HG02943 (cell line): Measurements from ENCODE around the gene MYO16.

Source experiments
- ATAC-seq: cut with Tn5 transposase; IDR thresholded peaks from one replicate; pipeline ENCODE4 v1.9.1; 2021; ENCODE audit warnings: mild to moderate bottlenecking, low read depth, moderate library complexity; ENCODE audit not compliant: unreplicated experiment

MYO16 gene

DNA sequence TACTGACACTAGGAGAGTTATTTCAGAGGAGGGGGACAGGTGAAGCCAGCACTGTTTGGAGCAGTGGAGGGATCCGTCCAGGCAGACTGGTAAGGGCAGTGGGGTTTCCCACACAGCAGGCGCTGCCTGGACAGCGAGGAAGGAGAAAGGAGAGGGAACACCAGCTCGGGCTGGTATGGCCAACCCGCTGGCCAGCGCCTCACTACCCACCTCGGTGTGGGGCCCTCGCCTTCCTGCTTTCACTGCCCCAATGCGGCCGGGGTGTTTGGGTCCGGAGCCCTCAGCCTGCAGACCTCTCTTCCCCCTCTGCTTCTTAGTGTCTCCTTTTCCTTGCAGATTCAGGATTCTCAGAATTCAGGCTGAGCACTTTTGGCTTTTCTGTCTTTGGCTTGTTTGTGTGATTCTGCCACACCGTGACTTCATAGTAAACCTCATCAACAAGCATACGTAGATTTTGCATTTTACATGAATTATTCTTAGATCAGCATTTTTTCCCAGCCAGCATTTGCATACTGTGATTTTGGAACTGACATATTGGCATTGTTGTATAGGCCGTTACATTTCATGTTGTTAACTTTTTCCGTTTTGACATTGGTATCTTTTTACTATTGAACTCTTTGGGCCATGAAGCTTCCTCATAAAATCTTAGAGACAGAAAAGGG is 294.1 kb downstream of the MYO16 start:
- no peak for ATAC-seq

- ATAC-seq = no peak
These were observed 294.7 kb downstream of the MYO16 start for GRCh38 chr13:108924134-108924533.

DNA sequence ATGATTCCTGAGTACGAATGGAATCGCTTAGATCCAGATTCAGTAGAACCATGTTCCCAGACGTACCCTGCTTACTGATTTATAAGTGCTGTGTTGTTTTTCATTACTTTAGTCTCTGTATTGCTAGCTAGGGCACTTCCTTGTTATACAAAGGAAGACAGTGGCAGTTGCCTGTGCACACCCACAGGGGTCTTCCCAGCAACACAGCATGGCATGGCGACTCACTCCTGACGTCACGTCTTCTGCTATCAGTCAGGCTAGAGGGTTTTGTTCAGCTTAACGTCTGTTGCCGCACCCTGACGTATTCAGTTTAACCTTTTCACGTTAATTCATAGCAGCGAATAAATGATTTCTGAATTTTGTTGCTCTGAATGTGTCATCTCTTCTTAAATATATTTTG is 295.1 kb downstream of the MYO16 start:
- no peak for ATAC-seq

DNA sequence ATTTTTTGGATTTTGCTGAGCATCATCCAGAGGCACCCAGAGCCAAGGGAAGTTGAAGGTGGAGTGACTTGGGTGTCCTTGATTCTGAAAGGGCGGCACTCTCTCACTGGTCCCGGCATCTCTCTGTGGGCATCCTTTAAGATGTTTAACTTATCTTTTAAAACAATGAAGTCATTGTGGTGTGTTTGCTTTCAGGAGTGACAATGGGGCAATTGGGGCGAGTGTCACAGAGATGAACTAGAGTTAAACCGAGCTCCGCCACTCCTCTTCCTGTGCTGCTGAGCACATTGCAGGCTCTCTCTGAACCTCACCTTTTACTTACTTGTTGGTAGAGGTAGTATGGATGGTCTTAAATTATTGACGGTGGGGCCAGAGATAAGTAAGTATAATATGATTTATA is 295.7 kb downstream of the MYO16 start:
- ATAC-seq = no peak

- no peak for ATAC-seq
These were observed 297.5 kb downstream of the MYO16 start for GRCh38 chr13:108926862-108927261.

DNA sequence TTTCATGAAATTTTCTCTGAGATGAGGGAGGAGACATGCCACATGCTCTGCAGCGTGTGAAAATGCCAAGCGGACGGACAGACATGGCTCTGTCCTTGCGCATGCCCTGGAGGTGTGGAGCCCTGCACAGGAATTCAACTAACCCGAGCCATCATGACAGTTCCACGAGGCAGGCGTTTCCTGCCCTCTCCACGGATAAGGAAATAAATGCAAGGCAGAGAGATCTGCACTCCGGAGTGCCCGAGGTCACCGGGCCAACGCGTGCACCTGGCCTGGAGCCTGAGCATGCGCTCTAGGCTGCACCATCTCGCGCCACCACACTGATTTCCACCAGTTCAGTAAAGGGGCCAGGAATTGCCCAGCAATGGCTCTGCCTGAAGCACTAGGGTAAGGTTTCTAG is 298.2 kb downstream of the MYO16 start:
- ATAC-seq = no peak

DNA sequence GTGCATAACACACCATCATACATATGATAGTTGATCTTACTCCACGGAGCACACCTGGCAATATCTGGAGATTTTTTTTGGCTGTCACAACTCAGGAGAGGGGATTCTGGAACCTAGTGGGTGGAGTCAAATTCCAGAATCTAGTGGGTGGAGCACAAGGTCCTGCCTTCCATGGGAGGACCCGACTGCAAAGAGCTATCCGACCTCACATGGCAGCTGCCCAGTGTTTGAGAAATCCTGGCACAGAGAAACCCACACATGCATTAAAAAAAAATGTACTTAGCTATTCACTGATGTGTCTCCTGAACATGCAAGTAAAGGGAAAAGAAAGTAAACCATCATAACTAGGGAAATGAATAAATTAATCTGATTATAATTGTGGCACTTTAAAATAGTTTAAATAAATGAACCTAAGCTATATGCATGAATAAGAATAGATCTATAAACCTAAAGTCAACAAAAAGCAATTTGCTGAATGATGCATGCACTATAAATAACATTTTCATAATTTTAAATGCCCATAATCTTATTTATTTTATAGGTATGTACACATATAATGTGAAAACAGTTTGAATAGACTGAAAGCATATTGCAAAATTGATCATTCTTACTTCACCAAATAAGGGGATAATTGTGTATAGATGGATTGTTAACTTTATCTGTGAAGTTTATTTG is 300.3 kb downstream of the MYO16 start:
- ATAC-seq = no peak

- no peak for ATAC-seq
These were observed 302.8 kb downstream of the MYO16 start for GRCh38 chr13:108932196-108932595.

DNA sequence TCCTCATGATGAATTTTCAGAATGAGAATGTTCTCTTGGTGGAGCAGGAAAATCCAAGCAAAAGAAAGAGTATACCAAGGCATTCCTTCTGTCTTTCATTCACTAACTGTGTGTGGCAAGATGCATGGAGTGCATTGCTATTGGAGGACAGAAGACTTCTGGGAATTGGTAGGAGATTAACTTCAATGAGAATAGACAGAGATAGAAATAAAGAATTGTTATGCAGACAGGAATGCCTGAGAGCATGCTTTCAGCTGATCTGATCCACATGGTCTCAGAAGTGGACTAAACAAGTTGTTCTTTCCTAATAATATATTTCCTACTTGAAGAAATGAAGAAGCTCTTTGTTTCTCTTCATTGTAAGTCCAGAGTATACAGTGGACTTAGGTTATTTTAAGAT is 303.6 kb downstream of the MYO16 start:
- ATAC-seq = no peak

GRCh38 chr13:108938155-108938554 is 308.7 kb downstream of the MYO16 start:
- no peak for ATAC-seq

GRCh38 chr13:108940121-108940520 is 310.7 kb downstream of the MYO16 start:
- ATAC-seq = no peak

DNA sequence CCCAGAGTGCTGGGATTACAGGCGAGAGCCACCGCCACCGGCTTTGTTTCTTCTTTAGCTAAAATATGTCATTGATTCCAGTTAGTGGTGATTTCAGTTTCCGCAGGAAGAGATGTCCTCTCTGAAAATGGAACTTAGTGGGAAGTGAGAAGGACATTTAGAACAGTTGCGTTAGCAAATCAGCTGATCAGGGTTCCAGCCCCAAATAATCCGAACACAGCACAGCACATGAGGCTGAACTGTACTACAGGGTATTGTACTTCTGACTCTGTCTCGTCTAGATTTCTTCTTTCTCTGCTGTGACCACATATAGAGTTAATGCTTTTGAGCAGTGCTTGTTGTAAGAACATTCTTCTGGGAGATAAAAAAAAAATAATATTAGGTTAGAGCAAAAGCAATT is 314.4 kb downstream of the MYO16 start:
- no peak for ATAC-seq

DNA sequence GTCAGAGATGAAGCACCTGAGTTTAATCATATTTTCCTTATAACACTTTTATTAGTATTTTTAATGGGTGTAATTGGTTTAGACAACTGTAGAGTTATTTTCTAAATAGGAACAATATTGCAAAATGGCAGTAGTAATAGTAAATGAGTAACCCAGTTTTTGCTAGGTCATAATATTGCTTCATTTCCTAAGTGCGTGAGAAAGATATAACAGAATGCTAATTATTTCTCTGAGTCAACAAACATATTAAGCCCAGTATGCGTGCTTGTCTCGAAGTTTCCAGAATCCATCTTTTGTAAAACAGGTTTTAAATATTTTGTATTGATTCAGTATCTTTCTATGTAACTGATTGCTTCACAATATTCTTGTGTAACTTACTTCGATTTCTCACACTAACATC is 315.3 kb downstream of the MYO16 start:
- no peak for ATAC-seq

- no peak for ATAC-seq
These were observed 318.2 kb downstream of the MYO16 start for GRCh38 chr13:108947551-108948030.

- ATAC-seq = no peak
These were observed 318.9 kb downstream of the MYO16 start for GRCh38 chr13:108948251-108948671.

DNA sequence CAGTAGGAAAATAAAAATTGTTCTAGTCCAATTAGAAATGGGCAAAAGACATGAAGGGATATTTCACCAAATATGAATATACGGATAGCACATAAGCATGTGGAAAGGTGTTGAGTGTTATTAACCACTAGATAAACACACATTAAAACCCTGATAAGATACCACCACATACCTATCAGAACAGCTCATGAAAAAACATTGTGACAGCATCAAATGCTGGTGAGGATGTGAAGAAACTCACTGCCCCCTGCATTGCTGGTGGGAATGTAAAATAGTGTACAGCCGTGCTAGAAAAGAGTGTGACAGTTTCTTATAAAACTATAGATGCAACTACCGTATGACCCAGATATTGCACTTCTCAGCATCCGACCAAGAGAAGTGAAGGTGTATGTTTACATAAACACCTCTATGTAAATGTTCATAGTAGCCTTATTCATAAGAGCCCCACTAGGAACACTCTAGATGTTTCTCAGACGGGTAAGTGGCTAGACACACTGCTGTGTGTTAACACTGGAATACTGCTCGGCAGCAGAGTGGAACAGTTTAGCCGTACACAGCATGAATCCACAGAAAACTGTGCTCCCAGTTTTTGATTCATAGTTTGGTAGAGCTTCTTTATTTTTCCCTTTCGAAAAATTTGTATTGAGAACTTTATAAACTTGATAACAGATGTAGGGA is 321.1 kb downstream of the MYO16 start:
- ATAC-seq = no peak

DNA sequence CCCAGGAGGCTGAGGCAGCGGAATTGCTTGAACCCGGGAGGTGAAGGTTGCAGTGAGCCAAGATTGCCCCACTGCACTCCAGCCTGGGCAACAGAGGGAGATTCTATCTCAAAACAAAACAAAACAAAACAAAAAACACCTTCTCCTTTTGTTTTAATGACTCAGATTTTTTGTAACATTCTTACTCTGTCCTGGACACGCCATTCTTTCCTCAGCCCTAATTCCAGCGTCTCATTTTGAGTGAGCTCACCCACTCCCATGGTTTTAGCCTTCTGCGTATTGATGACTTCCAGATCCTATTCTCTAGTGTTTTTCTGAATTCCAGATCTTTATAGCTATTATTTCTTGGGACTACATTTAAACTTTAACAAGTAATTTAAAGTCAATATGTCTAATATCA is 326.3 kb downstream of the MYO16 start:
- ATAC-seq = no peak

GRCh38 chr13:108957369-108958012 is 328.1 kb downstream of the MYO16 start:
- ATAC-seq = no peak

GRCh38 chr13:108958013-108958376 is 328.6 kb downstream of the MYO16 start:
- no peak for ATAC-seq

DNA sequence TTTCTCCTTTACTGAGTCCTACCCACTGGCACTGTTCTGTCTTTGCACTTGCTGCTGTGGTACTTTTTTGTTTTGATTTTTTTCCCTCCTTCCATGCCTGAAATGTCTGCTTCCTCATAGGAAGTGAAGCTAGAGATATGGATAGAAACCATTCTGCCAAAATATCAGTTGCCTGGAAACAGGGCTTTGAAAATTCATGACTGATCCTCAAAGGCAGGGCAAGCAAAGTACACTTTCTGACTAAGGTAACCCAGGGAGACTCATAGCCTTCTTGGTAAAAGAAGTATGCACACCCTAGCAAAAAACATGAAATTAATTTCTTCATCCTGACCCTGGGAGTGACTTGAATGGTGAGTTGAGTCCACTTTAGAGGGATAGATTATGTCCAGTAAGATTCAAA is 329.8 kb downstream of the MYO16 start:
- ATAC-seq = no peak

DNA sequence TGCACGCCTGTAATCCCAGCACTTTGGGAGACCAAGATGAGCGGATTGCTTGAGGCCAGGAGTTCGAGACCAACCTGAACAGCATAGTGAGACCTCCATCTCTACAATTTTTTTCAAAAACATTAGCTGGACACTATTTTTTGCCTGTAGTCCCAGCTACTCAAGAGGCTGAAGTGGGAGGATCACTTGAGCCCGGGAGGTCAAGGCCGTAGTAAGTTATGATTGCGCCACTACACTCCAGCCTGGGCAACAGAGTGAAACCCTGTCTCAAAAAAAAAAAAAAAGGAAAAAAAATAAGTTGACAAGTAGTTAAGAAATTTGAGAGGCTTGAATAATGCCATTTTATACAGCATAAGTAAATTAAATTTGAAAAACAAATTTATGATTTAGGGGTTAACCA is 330.6 kb downstream of the MYO16 start:
- ATAC-seq = no peak
